Stimulated activated naive CD4-positive, alpha-beta T cell treated with Interleukin-2 at 50 U/mL for 16 hours (primary cell): Measurements from ENCODE around the gene FKTN.
"Not testable (repeated sequence)": the region's sequence is repeated elsewhere in the genome, so short reads cannot be mapped to it uniquely, and the experiment has no call there.

ENCODE experiments used
- DNase-seq: peaks from one replicate; lab custom pipeline; 2025; lab: John Stamatoyannopoulos, UW

FKTN gene

GRCh38 chr9:105557804-105558610 lies at the start of gene FKTN:
TSS of gene FKTN (plus strand) at chr9:105558131. CDS start at chr9:105575033, 16,902 bp downstream.
- DNase-seq = peak; percentile 78

- DNase-seq = no peak
Observed at GRCh38 chr9:105508530-105508929, 49.4 kb upstream of the FKTN start.

- DNase-seq = no peak
Observed at GRCh38 chr9:105510024-105510423, 47.9 kb upstream of the FKTN start.

- no peak for DNase-seq
Observed at GRCh38 chr9:105511446-105511845, 46.5 kb upstream of the FKTN start.

GRCh38 chr9:105515811-105516413 lies 42.0 kb upstream of the FKTN start:
- no peak for DNase-seq

- DNase-seq = peak; percentile 9
Observed at GRCh38 chr9:105519710-105520369, 38.1 kb upstream of the FKTN start.

GRCh38 chr9:105520992-105521391 lies 36.9 kb upstream of the FKTN start:
- not testable (repeated sequence) for DNase-seq

- not testable (repeated sequence) for DNase-seq
Observed at GRCh38 chr9:105522618-105523385, 35.1 kb upstream of the FKTN start.

GRCh38 chr9:105531530-105531929 lies 26.4 kb upstream of the FKTN start:
- no peak for DNase-seq

- DNase-seq = no peak
Observed at GRCh38 chr9:105535920-105536668, 21.8 kb upstream of the FKTN start.

GRCh38 chr9:105539452-105539851 lies 18.5 kb upstream of the FKTN start:
- DNase-seq = no peak

- no peak for DNase-seq
Observed at GRCh38 chr9:105541838-105542237, 16.1 kb upstream of the FKTN start.

- DNase-seq = no peak
Observed at GRCh38 chr9:105554042-105554441, 3.9 kb upstream of the FKTN start.

GRCh38 chr9:105572455-105572854 lies 14.5 kb downstream of the FKTN start:
- DNase-seq = no peak

- not testable (repeated sequence) for DNase-seq
Observed at GRCh38 chr9:105579952-105580351, 22.0 kb downstream of the FKTN start.

- DNase-seq = not testable (repeated sequence)
Observed at GRCh38 chr9:105581550-105581949, 23.6 kb downstream of the FKTN start.

- DNase-seq = no peak
Observed at GRCh38 chr9:105593145-105593544, 35.2 kb downstream of the FKTN start.

GRCh38 chr9:105608721-105609598 lies 51.0 kb downstream of the FKTN start:
- DNase-seq = no peak

- DNase-seq = no peak
Observed at GRCh38 chr9:105621001-105621400, 63.1 kb downstream of the FKTN start.

- no peak for DNase-seq
Observed at GRCh38 chr9:105625088-105625487, 67.2 kb downstream of the FKTN start.
